Duodenal mucosa (tissue), 2 donors: ENCODE results near the gene QRFP.
"Not testable (repeated sequence)": the region's sequence is repeated elsewhere in the genome, so short reads cannot be mapped to it uniquely, and the experiment has no call there.

Experiments
- H3K27ac ChIP-seq: one replicate; pipeline ENCODE4 v1.7.0; 2013; ENCODE audit warnings: low read depth, low read length
- H3K27me3 ChIP-seq, 2 donors: one replicate each; pipeline ENCODE4 v1.7.0; 2013; ENCODE audit warnings: low read length in 2 of 2, control low read depth in 1 of 2; ENCODE audit not compliant: insufficient read depth in 2 of 2, control insufficient read depth in 1 of 2
- H3K36me3 ChIP-seq, 2 donors: one replicate each; pipeline ENCODE4 v1.7.0; 2013; ENCODE audit warnings: low read length in 2 of 2, control low read depth in 1 of 2; ENCODE audit not compliant: insufficient read depth in 2 of 2, control insufficient read depth in 1 of 2
- H3K4me1 ChIP-seq, 2 donors: one replicate each; pipeline ENCODE4 v1.7.0; 2013; ENCODE audit warnings: low read length in 2 of 2, control low read depth in 1 of 2; ENCODE audit not compliant: insufficient read depth in 2 of 2, control insufficient read depth in 1 of 2
- H3K4me3 ChIP-seq, 2 donors: one replicate each; pipeline ENCODE4 v1.7.0; 2013; ENCODE audit warnings: low read length in 2 of 2, low read depth in 1 of 2
- H3K9ac ChIP-seq, 2 donors: one replicate each; pipeline ENCODE4 v1.7.0; 2013; ENCODE audit warnings: low read length in 2 of 2, low read depth in 1 of 2
- H3K9me3 ChIP-seq, 2 donors: one replicate each; pipeline ENCODE4 v1.7.0; 2013; ENCODE audit warnings: low read length in 2 of 2, control low read depth in 1 of 2; ENCODE audit not compliant: control insufficient read depth in 1 of 2

Gene QRFP

GRCh38 chr9:130910670-130911069 is 14.1 kb upstream of the QRFP start:
- not testable (repeated sequence) for H3K27me3 ChIP-seq, H3K4me3 ChIP-seq, H3K9ac ChIP-seq, H3K36me3 ChIP-seq, H3K9me3 ChIP-seq, H3K27ac ChIP-seq, H3K4me1 ChIP-seq

- H3K9ac ChIP-seq, H3K4me3 ChIP-seq, H3K4me1 ChIP-seq, H3K36me3 ChIP-seq, H3K9me3 ChIP-seq, H3K27me3 ChIP-seq, H3K27ac ChIP-seq: not testable (repeated sequence)
These were observed 13.4 kb upstream of the QRFP start for GRCh38 chr9:130910041-130910440.

- H3K36me3 ChIP-seq, result no peaks in the 10 kb centered on the region
- no peaks in the 10 kb centered on the region for H3K4me1 ChIP-seq
- no peaks in the 10 kb centered on the region for H3K9me3 ChIP-seq
- no peak overlapping the region for H3K27ac ChIP-seq
- H3K4me3 ChIP-seq, result no peak overlapping the region
- H3K27me3 ChIP-seq, result peaks cover 0 to 3% of the 10 kb centered on the region in 2 donors
- no peak overlapping the region for H3K9ac ChIP-seq
These were observed 12.3 kb upstream of the QRFP start for GRCh38 chr9:130908878-130909355.

GRCh38 chr9:130908146-130908877 is 11.7 kb upstream of the QRFP start:
- peaks cover 0 to 3% of the 10 kb centered on the region in 2 donors for H3K27me3 ChIP-seq

GRCh38 chr9:130906735-130907416 is 10.3 kb upstream of the QRFP start:
- Histone ChIP-seq H3K4me1 (no peaks in the 10 kb centered on the region), H3K27me3 (peaks cover 0 to 3% of the 10 kb centered on the region in 2 donors), H3K4me3 (no peak overlapping the region), H3K36me3 (no peaks in the 10 kb centered on the region), H3K9me3 (no peaks in the 10 kb centered on the region), H3K9ac (no peak overlapping the region), H3K27ac (no peak overlapping the region)

More at GRCh38 chr9:130908146-130908877, 11.7 kb upstream of the QRFP start:
- no peaks in the 10 kb centered on the region for H3K4me1 ChIP-seq
- no peak overlapping the region for H3K9ac ChIP-seq
- no peaks in the 10 kb centered on the region for H3K9me3 ChIP-seq
- no peak overlapping the region for H3K4me3 ChIP-seq
- H3K36me3 ChIP-seq, result no peaks in the 10 kb centered on the region
- no peak overlapping the region for H3K27ac ChIP-seq

GRCh38 chr9:130905902-130906734 is 9.5 kb upstream of the QRFP start:
- H3K27me3 ChIP-seq, result no peaks in the 10 kb centered on the region
- H3K4me3 ChIP-seq, result no peak overlapping the region

GRCh38 chr9:130905125-130905901 is 8.7 kb upstream of the QRFP start:
- Histone ChIP-seq H3K36me3 (no peaks in the 10 kb centered on the region), H3K9ac (no peak overlapping the region), H3K4me1 (no peaks in the 10 kb centered on the region), H3K4me3 (no peak overlapping the region), H3K9me3 (no peaks in the 10 kb centered on the region), H3K27me3 (no peaks in the 10 kb centered on the region), H3K27ac (no peak overlapping the region)

More at GRCh38 chr9:130905902-130906734, 9.5 kb upstream of the QRFP start:
- Histone ChIP-seq H3K4me1 (no peaks in the 10 kb centered on the region), H3K9ac (no peak overlapping the region), H3K36me3 (no peaks in the 10 kb centered on the region), H3K9me3 (no peaks in the 10 kb centered on the region), H3K27ac (no peak overlapping the region)

GRCh38 chr9:130904070-130905044 is 7.7 kb upstream of the QRFP start:
- Histone ChIP-seq H3K27ac (no peak overlapping the region), H3K4me3 (no peak overlapping the region), H3K9ac (no peak overlapping the region), H3K9me3 (no peaks in the 10 kb centered on the region), H3K36me3 (no peaks in the 10 kb centered on the region), H3K27me3 (no peaks in the 10 kb centered on the region), H3K4me1 (no peaks in the 10 kb centered on the region)
